ENCODE data around the gene CHMP4B. TPM values are rescaled to one million over a fixed set of nuclear protein-coding genes. Genes with fewer than 3 reads are reported as not detected.

Gene CHMP4B
- total and polyA plus RNA-seq, 4 donors = 2.7 to 37.2 (median 17.2) TPM

GRCh38 chr20:33781945-33782344 is 29.2 kb upstream of the CHMP4B start:
- TF ChIP-seq NR2F2 (IDR thresholded peaks at IDR 0.05) (no peak), EGR1 (IDR thresholded peaks at IDR 0.05; ENCODE audit: low read depth in 2 of 2) (no peak), HNF4A (conservative IDR thresholded peaks at IDR 0.05) (no peak), ATF3 (IDR thresholded peaks at IDR 0.05) (no peak), GABPA (IDR thresholded peaks at IDR 0.05 in 1 of 2, conservative IDR thresholded peaks at IDR 0.05 in 1 of 2) (no peak), TAF1 (conservative IDR thresholded peaks at IDR 0.05) (no peak), RAD21 (IDR thresholded peaks at IDR 0.05) (no peak), JUND (IDR thresholded peaks at IDR 0.05) (no peak), HNF4G (IDR thresholded peaks at IDR 0.05) (no peak)
- TF ChIP-seq, protein P1, sequence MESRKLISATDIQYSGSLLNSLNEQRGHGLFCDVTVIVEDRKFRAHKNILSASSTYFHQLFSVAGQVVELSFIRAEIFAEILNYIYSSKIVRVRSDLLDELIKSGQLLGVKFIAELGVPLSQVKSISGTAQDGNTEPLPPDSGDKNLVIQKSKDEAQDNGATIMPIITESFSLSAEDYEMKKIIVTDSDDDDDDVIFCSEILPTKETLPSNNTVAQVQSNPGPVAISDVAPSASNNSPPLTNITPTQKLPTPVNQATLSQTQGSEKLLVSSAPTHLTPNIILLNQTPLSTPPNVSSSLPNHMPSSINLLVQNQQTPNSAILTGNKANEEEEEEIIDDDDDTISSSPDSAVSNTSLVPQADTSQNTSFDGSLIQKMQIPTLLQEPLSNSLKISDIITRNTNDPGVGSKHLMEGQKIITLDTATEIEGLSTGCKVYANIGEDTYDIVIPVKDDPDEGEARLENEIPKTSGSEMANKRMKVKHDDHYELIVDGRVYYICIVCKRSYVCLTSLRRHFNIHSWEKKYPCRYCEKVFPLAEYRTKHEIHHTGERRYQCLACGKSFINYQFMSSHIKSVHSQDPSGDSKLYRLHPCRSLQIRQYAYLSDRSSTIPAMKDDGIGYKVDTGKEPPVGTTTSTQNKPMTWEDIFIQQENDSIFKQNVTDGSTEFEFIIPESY (IDR thresholded peaks at IDR 0.05) = no peak
- H3K4me3 ChIP-seq (ENCODE audit: low read depth in 1 of 3, low read length in 3 of 3) = no peak overlapping the region
- 93% methylated on average over 1 of the region's 1 CpG for WGBS
- no peak overlapping the region for H3K9ac ChIP-seq (ENCODE audit: low read depth in 1 of 2, low read length in 2 of 2)
- no peak overlapping the region for H3K27ac ChIP-seq (ENCODE audit: low read depth in 1 of 2, low read length in 2 of 2)
- no peaks in the 10 kb centered on the region for H3K27me3 ChIP-seq (ENCODE audit: control insufficient read depth in 4 of 4, insufficient read depth in 4 of 4, low read length in 3 of 4)
- H3K9me3 ChIP-seq (ENCODE audit: control insufficient read depth in 4 of 4, low read length in 3 of 4) = no peaks in the 10 kb centered on the region
- DNase-seq (ENCODE audit: low spot score) = no peak
- no peaks in the 10 kb centered on the region for H3K36me3 ChIP-seq (ENCODE audit: control insufficient read depth in 4 of 4, insufficient read depth in 3 of 4, low read depth in 1 of 4, low read length in 3 of 4)
- H3K4me1 ChIP-seq (ENCODE audit: control insufficient read depth in 4 of 4, insufficient read depth in 4 of 4, low read length in 3 of 4) = no peaks in the 10 kb centered on the region

DNA sequence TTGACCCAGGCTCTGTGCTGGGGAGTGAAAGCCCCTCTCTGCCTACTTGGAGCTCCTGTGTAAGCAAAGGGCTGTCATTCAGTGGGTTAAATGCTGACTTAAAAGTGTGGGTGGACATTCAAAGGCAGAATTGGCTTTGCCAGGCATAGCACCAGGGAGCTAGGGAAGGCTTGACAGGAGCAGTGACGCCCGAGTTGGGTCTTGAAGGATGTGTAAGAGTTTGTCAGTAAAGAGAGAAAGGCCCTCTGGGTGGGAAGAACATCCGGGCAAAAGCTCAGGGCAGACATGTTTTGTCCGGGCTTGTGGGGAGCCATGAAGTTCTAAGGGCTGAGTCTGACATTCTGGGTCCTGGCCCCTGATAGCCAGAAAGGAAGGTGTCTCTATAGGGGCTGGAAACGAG is 27.9 kb upstream of the CHMP4B start:
- 92% methylated on average over 5 of the region's 5 CpGs for WGBS
- Histone ChIP-seq H3K27me3 (ENCODE audit: control insufficient read depth in 4 of 4, insufficient read depth in 4 of 4, low read length in 3 of 4) (no peaks in the 10 kb centered on the region), H3K36me3 (ENCODE audit: control insufficient read depth in 4 of 4, insufficient read depth in 3 of 4, low read depth in 1 of 4, low read length in 3 of 4) (no peaks in the 10 kb centered on the region), H3K4me1 (ENCODE audit: control insufficient read depth in 4 of 4, insufficient read depth in 4 of 4, low read length in 3 of 4) (no peaks in the 10 kb centered on the region), H3K9ac (ENCODE audit: low read depth in 1 of 2, low read length in 2 of 2) (no peak overlapping the region), H3K4me3 (ENCODE audit: low read depth in 1 of 3, low read length in 3 of 3) (no peak overlapping the region), H3K27ac (ENCODE audit: low read depth in 1 of 2, low read length in 2 of 2) (no peak overlapping the region), H3K9me3 (ENCODE audit: control insufficient read depth in 4 of 4, low read length in 3 of 4) (no peaks in the 10 kb centered on the region)
- DNase-seq (ENCODE audit: low spot score) = no peak
- no peak for TF ChIP-seq YY1 (IDR thresholded peaks at IDR 0.05)
- TF ChIP-seq, protein P2, sequence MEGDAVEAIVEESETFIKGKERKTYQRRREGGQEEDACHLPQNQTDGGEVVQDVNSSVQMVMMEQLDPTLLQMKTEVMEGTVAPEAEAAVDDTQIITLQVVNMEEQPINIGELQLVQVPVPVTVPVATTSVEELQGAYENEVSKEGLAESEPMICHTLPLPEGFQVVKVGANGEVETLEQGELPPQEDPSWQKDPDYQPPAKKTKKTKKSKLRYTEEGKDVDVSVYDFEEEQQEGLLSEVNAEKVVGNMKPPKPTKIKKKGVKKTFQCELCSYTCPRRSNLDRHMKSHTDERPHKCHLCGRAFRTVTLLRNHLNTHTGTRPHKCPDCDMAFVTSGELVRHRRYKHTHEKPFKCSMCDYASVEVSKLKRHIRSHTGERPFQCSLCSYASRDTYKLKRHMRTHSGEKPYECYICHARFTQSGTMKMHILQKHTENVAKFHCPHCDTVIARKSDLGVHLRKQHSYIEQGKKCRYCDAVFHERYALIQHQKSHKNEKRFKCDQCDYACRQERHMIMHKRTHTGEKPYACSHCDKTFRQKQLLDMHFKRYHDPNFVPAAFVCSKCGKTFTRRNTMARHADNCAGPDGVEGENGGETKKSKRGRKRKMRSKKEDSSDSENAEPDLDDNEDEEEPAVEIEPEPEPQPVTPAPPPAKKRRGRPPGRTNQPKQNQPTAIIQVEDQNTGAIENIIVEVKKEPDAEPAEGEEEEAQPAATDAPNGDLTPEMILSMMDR (IDR thresholded peaks at IDR 0.05; ENCODE audit: low read depth, low read length, missing input control) = no peak
- no peak for TF ChIP-seq SP1 (IDR thresholded peaks at IDR 0.05)
- TF ChIP-seq MAX (IDR thresholded peaks at IDR 0.05) = no peak
- TF ChIP-seq, protein P1 (IDR thresholded peaks at IDR 0.05) = no peak
- TF ChIP-seq FOXA2 (IDR thresholded peaks at IDR 0.05) = no peak
- TF ChIP-seq NR2F2 (IDR thresholded peaks at IDR 0.05) = no peak
- no peak for TF ChIP-seq HNF4A (conservative IDR thresholded peaks at IDR 0.05)
- no peak for TF ChIP-seq FOXA1 (IDR thresholded peaks at IDR 0.05)
- no peak for TF ChIP-seq EGR1 (IDR thresholded peaks at IDR 0.05; ENCODE audit: low read depth in 2 of 2)
- no peak for TF ChIP-seq RXRA (IDR thresholded peaks at IDR 0.05)
- TF ChIP-seq RAD21 (IDR thresholded peaks at IDR 0.05) = no peak
- TF ChIP-seq HNF4G (IDR thresholded peaks at IDR 0.05) = no peak
- no peak for TF ChIP-seq JUND (IDR thresholded peaks at IDR 0.05)
- no peak for TF ChIP-seq ATF3 (IDR thresholded peaks at IDR 0.05)
- TF ChIP-seq REST (IDR thresholded peaks at IDR 0.05) = no peak
- TF ChIP-seq TAF1 (conservative IDR thresholded peaks at IDR 0.05) = no peak
- TF ChIP-seq GABPA (IDR thresholded peaks at IDR 0.05 in 1 of 2, conservative IDR thresholded peaks at IDR 0.05 in 1 of 2) = no peak

Measured in liver (tissue), 9 donors.